HEK293T (cell line): ENCODE results near the gene HSFX4.
"Not testable (repeated sequence)": the region's sequence is repeated elsewhere in the genome, so short reads cannot be mapped to it uniquely, and the experiment has no call there.

Experiments used
- BHLHE40 ChIP-seq: fragments of 450-650 bp; IDR thresholded peaks from 2 replicates; pipeline ENCODE4 v1.6.1; 2016; ENCODE audit warnings: mild to moderate bottlenecking, moderate library complexity, borderline replicate concordance
- ELF4 ChIP-seq: fragments of 450-650 bp; IDR thresholded peaks from 2 replicates; pipeline ENCODE4 v1.6.1; 2017; ENCODE audit warnings: antibody characterized with exemption
- FOXA1 ChIP-seq: fragments of 450-650 bp; IDR thresholded peaks from 2 replicates; pipeline ENCODE4 v1.6.1; 2016; ENCODE audit warnings: mild to moderate bottlenecking
- SP1 ChIP-seq: fragments of 450-650 bp; IDR thresholded peaks from 2 replicates; pipeline ENCODE4 v1.6.1; 2017
- ZNF384 ChIP-seq: fragments of 450-650 bp; IDR thresholded peaks from 2 replicates; pipeline ENCODE4 v1.6.1; 2016

- TF ChIP-seq SP1, FOXA1, BHLHE40, ELF4, ZNF384: not testable (repeated sequence)
These were observed 2.0 kb upstream of the HSFX4 start for GRCh38 chrX:149927245-149927963.
